ENCODE results near the gene LTO1.

Gene LTO1

DNA sequence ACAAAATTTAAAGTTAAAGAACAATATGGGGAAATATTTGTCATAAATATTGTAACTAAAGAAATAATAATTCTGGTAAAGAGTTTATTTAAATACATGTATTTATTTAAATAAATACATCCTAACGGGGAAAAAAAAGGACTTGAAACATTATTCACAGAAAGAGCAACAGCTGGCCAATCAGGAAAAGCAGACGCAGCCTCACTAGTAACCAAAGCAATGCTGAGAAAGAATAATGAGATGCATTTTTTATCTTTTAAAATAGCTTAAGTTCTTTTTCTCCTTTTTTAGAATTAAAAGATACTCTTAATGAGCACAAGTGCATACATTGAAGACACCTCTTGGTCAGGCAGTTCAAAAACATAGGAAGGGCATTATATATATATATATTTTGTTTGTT, 2.6 kb upstream of the LTO1 start:
- no peak for DNase-seq (ENCODE audit: low spot score)

DNA sequence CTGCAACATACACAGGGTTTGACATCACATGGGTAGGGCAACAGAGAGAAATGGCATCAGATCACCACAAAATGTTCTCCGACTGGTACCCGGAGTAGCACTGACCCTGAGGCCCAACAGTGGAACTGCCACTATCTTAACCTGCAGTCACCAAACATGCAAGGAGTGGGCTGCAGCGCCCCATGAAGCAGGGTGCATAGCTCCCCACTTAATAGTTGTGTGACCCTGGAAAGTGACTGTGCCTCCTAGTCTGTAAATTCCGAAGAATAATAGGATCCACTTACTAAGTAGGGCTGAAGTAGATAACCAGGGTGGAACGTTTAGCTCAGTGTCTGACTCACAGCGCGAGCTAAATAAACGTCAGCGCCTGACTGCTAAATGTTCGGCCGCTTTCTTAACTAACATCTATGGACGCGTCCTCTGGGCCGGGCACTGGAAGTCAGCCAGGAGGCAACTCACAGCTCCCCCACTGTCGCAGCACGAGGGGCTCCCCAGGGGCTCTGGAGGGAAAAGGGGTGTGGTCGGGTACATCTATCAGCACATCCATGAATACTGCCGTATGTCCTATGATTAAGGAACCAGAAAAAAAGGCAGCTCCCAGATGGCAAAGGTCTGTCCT, 777 bp downstream of the LTO1 start:
- peak; percentile 81 for DNase-seq (ENCODE audit: low spot score)

DNA sequence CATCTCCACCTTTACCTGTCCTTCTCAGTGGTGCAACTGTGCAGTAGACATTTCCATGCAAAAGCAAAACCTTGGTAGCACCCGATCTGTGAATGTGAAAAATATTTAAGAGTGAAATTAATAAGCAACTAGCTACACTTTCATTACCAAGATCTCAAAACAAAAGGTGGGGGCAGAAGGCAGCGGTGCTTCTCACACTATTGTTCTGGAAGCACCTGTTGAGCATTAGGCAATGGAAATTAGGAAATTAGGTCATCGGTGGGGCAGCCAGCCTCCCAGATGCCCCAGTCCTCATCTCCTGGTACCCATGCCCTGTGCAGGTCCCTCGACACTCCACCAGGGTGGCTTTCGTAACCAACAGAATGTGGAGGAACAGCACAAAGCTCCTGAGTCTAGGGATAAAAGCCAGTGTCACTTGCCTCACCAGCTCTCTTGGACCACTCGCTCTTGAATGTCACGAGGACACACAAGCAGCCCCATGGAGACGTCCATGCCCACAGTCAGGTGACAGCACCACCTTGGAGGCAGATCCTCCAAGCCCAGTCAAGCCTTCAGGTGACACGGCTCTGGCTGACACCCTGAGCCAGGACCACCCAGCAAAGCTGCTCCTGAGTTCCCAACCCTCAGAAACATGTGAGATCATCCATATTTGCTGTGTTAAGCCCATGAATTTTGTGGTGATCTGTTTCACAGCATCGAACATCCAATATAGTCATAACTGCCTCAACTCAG, 3.3 kb downstream of the LTO1 start:
- DNase-seq (ENCODE audit: low spot score): no peak

DNA sequence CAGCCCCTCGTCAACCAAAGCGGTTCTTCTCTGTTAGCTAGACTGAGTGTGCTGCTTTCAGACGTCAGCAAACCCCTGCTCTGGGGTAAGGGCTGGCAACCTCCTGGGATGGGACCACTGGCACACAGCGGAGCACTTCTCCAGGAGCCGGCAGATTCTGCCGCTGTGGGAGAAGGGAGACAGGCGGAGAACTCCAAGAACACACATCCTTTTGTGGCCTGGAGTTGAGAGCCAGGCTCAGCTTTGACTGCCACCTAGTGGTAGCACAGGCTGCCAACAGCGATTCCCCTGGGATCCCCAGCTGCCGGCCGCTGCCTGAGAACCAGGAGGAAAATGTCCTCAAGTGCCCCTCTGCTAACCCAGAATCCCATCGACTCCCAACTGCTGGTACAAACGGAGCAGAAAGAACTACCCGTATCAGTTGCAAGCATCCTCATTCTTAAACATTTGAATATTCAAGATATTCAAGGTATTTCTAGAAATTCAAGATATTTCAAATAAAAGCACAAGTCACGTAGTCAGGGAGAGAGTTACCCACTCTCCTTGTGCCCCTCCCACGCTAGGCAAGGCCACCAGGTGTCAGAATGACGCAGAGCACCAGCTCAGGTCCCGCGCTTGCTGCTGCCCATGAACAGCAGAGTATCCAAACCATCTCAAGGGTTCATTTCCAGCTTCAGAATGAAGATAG, 4.9 kb downstream of the LTO1 start:
- peak; percentile 92 for DNase-seq (ENCODE audit: low spot score)

DNA sequence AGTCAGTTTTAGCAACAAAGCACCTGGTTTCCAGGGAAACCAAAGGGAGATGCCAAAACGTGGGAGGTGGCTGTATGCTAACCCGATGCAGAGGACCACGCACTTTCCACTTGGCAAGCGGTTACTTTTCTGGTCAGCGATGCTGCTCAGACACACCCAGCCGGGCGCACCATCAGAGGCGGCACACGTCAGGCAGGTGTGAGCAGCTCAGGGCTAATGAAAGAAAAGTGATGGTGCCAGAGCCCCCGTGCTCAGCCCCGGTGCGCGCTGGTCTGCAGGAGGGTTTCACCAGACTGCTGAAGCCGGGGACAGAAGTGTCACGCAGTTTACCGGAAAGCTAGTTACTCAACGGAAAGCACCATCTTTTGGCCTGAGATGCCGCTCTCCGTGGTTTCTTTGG, 5.7 kb downstream of the LTO1 start:
- DNase-seq (ENCODE audit: low spot score): no peak

DNA sequence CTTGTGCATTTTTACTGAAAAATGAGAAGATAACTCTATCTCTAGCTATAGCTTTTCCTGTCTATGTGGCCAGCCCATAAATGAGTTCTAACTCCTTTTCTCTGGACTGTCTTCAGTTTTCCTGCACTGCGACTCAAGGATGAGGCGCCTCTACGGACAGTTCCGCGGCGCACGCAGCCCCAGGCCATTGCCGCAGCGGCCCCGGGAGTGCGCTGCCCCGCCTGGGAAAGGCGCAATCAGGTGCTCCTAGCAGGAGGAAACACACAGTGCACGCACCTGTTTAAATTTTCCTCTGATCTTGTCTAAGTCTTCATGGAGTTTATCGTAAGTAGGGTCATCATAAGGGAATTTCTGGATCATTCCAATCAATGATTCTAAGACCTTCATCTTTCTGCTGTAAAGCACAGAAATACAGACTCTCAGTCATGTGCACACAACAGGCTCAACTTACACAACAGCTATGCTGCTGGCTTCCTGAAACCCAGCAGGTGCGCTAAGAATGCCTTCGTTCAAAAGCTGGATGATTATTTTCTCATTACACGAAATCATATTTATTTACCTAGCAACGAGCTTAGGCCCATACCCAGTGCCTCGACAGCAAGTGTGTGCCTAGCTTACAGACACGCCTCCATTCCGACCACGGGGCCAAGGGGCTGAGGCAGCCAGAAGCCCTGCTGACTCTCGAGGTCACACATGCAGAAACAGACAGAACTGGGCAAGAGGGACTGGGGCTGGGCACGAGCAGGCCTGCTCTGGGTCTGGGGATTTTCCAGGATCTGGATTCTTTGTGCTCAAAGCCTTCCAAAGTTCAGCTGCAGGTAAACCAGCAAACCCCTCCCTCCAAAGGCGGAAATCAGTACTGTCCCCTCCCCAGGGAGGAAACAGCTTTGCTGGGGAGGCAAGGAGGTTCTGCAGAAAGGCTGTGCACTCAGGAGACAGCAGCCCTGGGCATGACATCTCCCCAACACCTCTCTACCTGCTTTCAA, 7.2 kb downstream of the LTO1 start:
- DNase-seq (ENCODE audit: low spot score): no peak

DNA sequence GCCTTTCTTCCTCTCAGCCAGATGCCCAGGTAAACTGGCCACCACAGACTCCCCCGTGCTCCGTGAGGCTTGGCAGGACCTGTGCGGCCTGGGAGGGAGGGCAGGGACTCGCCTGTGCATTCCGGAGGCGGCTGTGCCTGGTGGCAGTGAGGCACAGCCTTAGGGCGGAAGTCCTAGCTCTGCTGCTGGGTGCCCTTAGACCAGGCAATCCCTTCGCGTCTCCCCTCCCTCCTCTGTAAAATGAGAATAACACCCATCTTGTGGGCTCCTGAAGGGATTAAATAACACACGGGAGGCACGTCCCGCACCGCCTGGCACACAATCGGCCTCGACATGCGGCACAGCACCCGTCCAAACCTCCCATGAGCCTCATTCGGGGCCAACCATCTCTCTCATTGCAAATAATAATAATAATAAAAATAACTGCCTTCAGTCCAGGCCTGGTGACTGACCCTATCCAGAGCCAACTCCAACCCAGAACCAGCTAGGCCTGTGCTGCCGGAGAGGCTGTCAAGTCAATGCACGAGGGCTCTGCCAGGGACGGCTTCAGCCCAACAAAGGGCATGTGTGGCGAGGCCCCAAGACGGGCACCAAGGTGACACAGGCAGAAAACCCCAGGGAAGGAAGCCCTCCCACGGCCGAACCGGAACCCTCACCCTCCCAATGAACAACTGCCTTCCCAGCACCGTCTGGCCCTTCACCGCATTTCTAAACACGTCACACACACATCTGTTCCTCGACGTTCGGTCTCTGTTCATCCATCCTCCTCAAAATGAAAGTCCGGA, 8.2 kb downstream of the LTO1 start:
- DNase-seq (ENCODE audit: low spot score): no peak

DNA sequence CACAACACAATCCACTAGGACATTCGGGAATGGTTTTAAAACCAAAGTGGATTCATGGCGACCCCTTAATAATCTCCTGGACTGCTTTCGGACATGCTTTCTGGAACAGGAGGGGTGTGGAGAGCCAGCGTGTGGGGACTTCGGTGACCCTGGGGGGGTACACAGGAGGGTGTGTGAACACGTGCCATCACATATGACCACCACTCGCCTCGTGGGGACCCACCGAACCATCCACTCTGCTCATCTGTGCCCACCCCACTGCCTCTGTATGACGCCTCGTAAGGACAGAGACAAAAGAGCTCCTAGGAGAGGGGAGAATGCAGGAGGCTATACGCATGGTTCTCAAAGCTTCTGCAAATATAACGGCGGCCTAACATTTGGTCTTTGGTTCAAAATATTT, 8.9 kb downstream of the LTO1 start:
- no peak for DNase-seq (ENCODE audit: low spot score)

DNA sequence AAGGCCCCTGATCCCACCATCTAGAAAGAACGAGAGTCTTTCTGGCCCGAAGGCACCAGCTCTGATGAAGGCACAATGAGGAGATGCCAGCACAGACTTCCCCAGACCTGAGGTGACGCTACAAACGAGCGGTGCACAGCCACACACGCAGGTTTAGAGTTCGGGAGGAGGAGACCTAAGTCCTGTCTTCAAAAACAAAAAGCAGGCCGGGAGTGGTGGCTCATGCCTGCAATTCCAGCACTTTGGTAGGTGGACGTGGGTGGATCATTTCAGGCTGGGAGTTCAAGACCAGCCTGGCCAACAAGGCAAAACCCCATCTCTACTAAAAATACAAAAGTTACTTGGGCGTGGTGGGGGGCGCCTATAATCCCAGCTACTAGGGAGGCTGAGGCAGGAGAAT, 9.5 kb downstream of the LTO1 start:
- no peak for DNase-seq (ENCODE audit: low spot score)

DNA sequence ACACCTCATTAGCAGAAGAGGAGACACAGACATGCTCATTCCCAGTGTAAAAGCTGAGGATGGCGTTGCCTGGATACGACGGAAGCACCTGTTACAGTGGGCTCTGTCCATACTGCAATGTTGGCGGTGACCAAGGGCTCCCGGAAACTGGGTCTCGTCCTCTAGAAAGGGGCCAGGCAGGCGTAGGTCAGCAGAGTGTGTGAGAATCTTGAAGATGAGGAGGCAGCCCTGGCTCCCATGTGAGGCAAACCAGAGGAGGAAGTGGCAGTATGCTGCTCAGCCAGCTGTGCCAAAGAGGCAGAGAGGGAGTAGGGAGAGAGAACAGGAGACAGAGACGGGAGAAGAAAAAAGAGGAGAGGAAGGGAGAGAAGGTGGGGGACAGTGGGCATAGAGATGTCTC, 10.3 kb downstream of the LTO1 start:
- no peak for DNase-seq (ENCODE audit: low spot score)

DNA sequence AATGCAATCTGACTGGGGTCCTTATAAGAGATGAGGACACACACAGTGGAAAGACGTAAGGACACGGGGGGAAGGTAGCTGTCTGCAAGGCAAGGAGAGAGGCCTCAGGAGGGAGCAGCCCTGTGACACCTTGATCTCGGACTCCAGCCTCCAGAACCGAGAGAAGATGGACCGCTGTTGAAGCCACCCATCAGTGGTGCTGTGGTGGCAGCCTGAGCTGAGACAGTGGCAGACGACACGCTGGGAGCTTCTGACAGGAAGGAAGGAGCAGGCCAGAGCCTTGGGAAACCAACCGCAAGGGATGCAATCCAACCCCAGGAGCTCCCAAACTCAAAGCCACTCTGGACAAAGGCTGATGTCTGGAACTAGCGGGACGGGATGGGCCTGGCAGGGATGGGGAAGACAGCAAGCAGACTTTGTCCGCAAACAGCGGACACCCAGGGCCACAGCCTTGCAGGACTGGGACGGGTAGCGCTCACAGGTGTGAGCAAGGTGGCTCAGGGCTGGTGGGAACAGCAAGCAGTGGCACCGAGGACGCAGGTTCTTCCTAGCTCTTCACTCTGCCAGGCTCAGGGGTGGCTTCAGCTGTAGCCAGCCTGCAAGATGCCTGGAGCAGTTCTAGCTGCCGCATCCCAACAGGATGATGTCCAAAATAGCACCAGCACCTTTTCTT, 10.9 kb downstream of the LTO1 start:
- DNase-seq (ENCODE audit: low spot score): no peak

DNA sequence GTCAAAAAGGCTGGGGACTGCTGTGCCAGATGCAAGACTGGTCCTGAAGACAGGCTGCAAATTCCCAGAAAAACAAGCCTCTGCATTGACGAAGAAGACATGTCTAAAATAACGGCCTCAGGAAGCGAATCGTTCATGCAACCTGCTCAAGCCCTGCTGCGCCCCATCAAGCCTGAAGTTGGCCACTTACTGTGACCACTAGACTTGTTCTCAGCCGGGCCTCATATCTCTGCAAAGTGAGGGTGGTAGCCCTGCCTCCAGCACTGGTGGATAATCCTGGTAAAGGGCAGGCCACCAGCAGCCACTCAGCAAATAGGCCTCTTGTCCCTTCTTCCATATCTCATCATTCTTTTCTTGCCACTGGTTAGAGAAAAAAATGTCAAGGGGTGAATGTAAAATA, 11.8 kb downstream of the LTO1 start:
- no peak for DNase-seq (ENCODE audit: low spot score)

DNA sequence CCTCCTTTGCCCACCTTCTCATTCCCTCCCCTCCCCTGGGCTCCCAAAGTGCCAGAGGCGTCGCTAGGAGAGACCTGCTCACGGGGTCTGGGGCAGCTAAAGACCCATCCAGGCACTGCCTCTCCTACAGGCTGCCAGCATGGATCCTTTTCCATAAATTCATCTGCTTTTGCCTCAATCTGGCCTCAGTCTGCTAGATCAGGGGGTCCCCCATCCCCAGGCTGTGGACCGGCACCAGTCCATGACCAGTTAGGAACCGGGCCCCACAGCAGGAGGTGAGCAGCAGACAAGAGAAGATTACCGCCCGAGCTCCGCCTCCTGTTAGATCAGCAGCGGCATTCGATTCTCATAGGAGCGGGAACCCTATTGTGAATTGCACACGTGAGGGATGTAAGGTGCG, 12.3 kb downstream of the LTO1 start:
- DNase-seq (ENCODE audit: low spot score): no peak

DNA sequence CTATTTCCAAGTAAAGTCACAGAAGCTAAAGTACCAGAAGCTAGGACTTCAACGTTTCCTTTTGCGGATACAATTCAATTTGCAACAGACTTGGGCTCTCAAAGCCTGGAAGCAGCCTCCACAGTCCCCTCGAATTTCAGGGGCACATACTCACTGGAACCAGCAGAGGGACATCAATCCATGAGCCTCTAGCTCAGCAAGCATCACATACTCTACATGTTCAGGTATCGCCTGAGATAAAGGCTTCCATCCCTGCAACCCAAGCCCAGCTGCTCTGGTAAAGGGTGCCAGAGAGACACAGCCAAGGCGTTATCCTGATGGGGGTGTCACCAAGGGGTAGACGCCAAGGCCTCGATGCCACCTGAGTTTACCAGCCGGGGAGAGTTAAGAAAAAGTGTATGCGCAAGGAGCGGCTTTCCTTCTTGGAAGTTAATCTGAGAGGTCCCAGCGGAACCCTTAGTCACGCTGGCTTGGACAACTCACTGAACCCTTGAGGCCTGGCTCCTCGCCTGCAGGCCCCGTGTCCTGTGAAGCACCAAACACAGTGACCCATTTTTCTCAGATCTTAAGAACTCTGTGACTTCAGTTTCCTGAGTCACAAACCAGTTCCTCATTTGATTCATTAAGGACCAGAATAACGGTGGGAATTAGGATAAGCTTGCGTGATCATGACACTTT, 13.0 kb downstream of the LTO1 start:
- DNase-seq (ENCODE audit: low spot score): no peak

DNA sequence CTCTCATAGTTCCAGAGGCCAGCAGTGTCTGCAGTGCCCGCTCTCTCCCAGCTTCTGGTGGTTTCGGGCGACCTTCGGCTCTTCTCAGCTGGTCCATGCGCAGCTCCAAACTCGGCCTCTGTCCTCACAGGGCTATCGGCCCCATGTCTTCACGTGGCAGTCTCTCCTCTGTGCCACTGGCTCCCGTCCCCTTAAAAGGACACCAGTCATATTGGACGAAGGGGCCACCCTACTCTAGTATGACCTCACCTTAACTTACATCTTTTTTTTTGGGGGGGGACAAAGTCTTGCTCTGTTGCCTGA, 13.8 kb downstream of the LTO1 start:
- DNase-seq (ENCODE audit: low spot score): no peak

DNA sequence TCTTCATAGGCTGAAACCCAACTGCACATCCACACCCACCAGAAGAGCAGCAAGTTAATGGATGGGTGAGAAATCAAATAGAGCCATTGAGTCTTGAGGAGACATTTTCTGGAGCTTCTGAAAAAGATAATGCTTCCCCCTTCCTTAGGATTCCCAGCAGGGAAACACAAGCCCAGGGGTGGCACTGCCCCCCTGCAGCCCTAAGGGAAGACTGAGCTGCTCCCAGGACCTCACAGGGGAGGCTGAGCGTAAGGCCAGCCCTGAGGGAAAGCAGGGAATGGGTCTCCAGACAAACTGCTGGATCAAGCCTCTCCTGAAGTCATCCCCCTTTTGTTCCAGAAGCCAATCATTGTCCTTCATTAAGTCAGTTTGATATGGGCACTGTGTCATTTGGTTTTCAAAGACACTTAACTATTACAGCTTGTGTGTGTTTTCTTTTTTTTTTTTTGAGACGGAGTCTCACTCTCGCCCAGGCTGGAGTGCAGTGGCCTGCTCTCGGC, 15.1 kb downstream of the LTO1 start:
- no peak for DNase-seq (ENCODE audit: low spot score)

DNA sequence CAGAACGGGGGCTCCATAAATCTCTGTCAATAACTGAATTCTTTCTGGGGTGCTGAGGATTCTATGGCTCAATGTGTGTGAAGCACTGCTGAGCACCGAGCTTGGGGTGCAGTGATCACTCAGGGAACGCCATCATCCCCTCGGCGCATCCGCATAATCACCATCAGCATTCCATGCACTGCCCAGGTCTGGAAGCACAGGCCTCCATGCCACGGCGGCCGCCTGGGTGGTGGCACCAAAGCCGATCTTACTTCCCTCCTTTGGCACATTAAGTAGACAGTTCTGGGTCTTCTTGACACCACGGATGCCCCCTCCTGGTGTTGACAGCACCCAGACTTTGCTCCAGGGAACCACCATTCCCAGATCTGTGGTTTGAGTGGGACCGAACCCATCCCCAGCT, 15.6 kb downstream of the LTO1 start:
- no peak for DNase-seq (ENCODE audit: low spot score)

DNA sequence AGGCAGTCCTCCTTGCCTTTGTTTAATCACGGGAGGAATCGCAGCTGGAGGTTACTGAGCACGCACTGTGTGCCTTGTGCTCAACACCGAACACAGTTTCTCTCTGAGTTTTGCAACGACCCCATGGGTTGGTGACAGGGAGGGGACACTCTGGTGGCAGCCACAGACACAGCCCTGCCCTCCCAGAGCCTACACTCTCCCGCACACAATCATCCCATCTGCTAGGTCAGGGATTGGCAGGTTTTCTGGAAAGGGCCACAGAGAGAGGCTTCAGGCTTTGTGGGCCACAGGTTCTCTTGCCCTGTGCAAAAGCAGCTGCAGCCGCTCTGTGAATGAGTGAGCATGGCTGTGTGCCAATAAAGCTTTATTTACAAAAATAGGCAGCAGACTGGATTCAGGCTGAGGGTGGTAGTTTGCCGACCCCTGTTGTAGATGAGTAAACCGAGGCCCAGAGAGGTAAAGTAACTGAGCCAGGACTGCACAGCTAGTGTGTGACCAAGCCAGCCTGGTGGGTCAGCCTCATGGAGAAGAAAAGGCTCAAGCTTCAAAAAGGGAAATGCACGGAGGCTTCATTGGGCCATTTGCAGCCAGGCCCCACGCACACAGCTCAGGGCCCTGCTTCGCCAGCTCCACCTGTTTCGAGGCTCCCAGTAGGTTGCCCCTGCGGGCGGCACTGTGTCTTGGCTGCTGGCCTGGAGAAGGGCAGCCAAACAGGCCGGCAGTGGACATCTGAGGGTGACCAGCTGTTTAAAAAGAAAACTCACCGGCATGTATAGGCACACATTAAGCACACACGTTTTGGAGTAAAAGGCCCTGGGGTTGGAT, 16.3 kb downstream of the LTO1 start:
- no peak for DNase-seq (ENCODE audit: low spot score)

DNA sequence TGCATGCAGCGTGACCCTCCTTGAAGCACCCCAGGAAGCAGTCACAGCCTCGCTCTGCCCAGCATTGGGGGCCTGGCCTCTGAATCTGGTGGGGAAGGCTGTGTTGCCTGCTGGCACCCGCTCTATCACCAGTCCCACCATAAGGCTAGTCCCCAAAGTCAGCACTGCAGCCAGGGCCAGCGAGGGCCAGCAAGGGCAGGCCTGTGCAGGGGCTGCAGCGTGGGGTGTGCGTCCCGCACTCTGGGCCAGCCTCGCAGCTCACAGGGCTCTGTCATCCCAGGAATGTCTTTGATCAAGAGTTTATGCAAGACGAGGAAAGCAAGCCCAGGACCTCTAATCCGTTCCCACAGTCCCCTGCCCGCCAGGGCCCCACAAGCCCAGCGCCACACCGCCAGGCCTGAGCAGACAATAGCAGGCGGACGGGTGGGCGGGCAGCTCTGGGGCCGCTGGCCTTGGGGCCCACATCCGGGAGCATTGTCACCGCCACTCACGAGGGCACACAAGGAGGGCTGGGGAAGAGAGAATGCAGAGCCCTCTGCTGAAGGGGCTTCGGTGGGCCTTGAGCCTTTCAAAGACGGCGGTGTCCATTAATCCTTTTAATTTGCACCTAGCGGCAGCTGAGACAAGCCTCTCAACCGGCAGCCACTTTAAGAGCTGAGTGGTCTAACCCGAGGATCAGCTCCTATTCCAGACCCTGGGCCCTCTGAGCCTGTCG, 17.1 kb downstream of the LTO1 start:
- DNase-seq (ENCODE audit: low spot score): no peak

All from AG08395 (cell line).